Measurements from ENCODE around the gene EXOC7.

DNA sequence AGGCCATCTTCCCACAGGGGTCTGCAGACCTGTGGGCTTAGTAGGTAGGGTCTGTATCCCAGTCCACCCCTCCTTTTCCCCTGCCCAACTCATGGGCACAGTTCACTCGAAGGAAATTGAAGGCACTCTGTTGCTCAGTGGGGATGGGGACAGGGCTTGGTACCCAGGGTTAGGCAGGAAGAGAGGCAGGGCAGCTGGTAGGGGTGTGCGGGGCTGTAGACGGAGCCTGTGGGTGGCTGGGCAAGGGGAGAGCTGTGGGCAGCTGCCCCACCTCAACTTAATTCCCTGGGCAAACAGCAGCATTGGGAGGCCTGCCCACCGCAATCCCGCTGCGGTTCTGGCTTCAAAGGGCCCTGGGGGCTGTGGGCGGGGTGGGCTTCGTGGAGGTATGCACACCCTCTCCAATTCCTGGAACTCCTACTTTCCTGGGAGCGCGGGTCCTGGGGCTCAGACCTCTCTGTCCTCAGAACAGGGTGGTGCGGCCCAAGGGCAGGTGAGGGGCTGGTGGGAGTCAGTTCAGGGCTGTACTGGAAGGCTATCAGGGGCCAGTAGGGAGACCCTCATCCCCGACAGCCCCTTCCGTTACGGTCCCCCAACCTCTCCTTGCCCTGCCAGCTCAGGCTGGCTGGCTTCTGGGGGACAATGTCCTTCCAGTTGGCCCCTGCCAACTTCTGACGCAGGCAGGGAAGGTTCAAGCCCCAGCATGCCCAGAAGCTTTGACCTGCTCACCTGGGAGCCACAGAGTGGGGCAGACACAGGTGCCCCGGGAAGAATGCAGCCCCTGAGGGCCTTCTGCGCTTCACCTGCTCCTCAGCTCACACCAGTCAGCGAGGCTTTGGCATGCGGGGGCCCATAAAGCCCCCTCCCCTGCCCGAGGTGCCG lies 28.3 kb upstream of the EXOC7 start:
- TF ChIP-seq CTCF (IDR thresholded peaks at IDR 0.05 in 2 of 3, conservative IDR thresholded peaks at IDR 0.05 in 1 of 3; ENCODE audit: borderline replicate concordance in 1 of 3, insufficient read depth in 1 of 3, low read depth in 2 of 3, low read length in 2 of 3) (no peak), EZH2 (IDR thresholded peaks at IDR 0.05) (no peak), EZH2phosphoT487 (IDR thresholded peaks at IDR 0.05; ENCODE audit: borderline replicate concordance) (no peak), POLR2AphosphoS5 (IDR thresholded peaks at IDR 0.05; ENCODE audit: low read depth, low read length) (no peak), POLR2A (IDR thresholded peaks at IDR 0.05; ENCODE audit: borderline replicate concordance, extremely low read depth, insufficient read depth, insufficient read length) (no peak), EGR1 (IDR thresholded peaks at IDR 0.05; ENCODE audit: low read depth) (no peak), ZNF274 (IDR thresholded peaks at IDR 0.05; ENCODE audit: low read depth, low read length) (no peak)
- TF ChIP-seq, protein P1, sequence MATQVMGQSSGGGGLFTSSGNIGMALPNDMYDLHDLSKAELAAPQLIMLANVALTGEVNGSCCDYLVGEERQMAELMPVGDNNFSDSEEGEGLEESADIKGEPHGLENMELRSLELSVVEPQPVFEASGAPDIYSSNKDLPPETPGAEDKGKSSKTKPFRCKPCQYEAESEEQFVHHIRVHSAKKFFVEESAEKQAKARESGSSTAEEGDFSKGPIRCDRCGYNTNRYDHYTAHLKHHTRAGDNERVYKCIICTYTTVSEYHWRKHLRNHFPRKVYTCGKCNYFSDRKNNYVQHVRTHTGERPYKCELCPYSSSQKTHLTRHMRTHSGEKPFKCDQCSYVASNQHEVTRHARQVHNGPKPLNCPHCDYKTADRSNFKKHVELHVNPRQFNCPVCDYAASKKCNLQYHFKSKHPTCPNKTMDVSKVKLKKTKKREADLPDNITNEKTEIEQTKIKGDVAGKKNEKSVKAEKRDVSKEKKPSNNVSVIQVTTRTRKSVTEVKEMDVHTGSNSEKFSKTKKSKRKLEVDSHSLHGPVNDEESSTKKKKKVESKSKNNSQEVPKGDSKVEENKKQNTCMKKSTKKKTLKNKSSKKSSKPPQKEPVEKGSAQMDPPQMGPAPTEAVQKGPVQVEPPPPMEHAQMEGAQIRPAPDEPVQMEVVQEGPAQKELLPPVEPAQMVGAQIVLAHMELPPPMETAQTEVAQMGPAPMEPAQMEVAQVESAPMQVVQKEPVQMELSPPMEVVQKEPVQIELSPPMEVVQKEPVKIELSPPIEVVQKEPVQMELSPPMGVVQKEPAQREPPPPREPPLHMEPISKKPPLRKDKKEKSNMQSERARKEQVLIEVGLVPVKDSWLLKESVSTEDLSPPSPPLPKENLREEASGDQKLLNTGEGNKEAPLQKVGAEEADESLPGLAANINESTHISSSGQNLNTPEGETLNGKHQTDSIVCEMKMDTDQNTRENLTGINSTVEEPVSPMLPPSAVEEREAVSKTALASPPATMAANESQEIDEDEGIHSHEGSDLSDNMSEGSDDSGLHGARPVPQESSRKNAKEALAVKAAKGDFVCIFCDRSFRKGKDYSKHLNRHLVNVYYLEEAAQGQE (IDR thresholded peaks at IDR 0.05; ENCODE audit: low read depth), result no peak
- TF ChIP-seq, protein P2, sequence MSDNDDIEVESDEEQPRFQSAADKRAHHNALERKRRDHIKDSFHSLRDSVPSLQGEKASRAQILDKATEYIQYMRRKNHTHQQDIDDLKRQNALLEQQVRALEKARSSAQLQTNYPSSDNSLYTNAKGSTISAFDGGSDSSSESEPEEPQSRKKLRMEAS (IDR thresholded peaks at IDR 0.05), result no peak
